Dermis blood vessel endothelial cell (primary cell): ENCODE measurements around the gene SMR3B. TPM values are rescaled to one million over a fixed set of nuclear protein-coding genes. Genes with fewer than 3 reads are reported as not detected.

Experiments used
- DNase-seq: peaks from one replicate; pipeline ENCODE4 v3.0.0; 2010
- total RNA-seq: library from RNA; depleted of rRNA; stranded (reverse); fragments of >200 nt; gene quantifications from 2 replicates; pipeline ENCODE4 v1.2.3, GENCODE V29; 2014

Gene SMR3B
- not detected in 2 replicates for total RNA-seq

GRCh38 chr4:70382691-70383181 is at the start of gene SMR3B:
Gene SMR3B (plus strand): TSS chr4:70383131. CDS start chr4:70384511, 1,380 bp downstream.
- no peak for DNase-seq

- no peak for DNase-seq
Measured at GRCh38 chr4:70334681-70335080, 48.2 kb upstream of the SMR3B start, which contains the start of gene CABS1. Gene CABS1 (plus strand): TSS chr4:70334981. CDS start chr4:70335040, 59 bp downstream.

- DNase-seq = no peak
Measured at GRCh38 chr4:70336043-70336442, 46.9 kb upstream of the SMR3B start.

- DNase-seq = no peak
Measured at GRCh38 chr4:70337886-70338420, 45.0 kb upstream of the SMR3B start.

- DNase-seq = no peak
Measured at GRCh38 chr4:70356185-70356584, 26.7 kb upstream of the SMR3B start.

GRCh38 chr4:70359115-70359661 is 23.7 kb upstream of the SMR3B start:
- DNase-seq = no peak

- DNase-seq = no peak
Measured at GRCh38 chr4:70360460-70360859, 22.5 kb upstream of the SMR3B start, which contains the start of gene SMR3A. Gene SMR3A (plus strand): TSS chr4:70360760. CDS start chr4:70362116, 1,356 bp downstream.

GRCh38 chr4:70364002-70364401 is 18.9 kb upstream of the SMR3B start:
- DNase-seq = no peak

- DNase-seq = no peak
Measured at GRCh38 chr4:70365479-70365878, 17.5 kb upstream of the SMR3B start.

GRCh38 chr4:70367813-70368212 is 15.1 kb upstream of the SMR3B start:
- DNase-seq = no peak

GRCh38 chr4:70371987-70372386 is 10.9 kb upstream of the SMR3B start:
- no peak for DNase-seq

- no peak for DNase-seq
Measured at GRCh38 chr4:70372760-70373159, 10.2 kb upstream of the SMR3B start.

GRCh38 chr4:70380578-70380977 is 2.4 kb upstream of the SMR3B start:
- no peak for DNase-seq

- no peak for DNase-seq
Measured at GRCh38 chr4:70392057-70392776, 9.3 kb downstream of the SMR3B start.

- no peak for DNase-seq
Measured at GRCh38 chr4:70397580-70397979, 14.6 kb downstream of the SMR3B start, which contains the start of gene OPRPN. Gene OPRPN (plus strand): TSS chr4:70397940. CDS start chr4:70399286, 1,346 bp downstream.

GRCh38 chr4:70399319-70399718 is 16.4 kb downstream of the SMR3B start:
- DNase-seq = no peak

GRCh38 chr4:70402762-70403161 is 19.8 kb downstream of the SMR3B start:
- no peak for DNase-seq

GRCh38 chr4:70405765-70406164 is 22.8 kb downstream of the SMR3B start:
- no peak for DNase-seq

- DNase-seq = no peak
Measured at GRCh38 chr4:70425306-70425705, 42.4 kb downstream of the SMR3B start.

- DNase-seq = no peak
Measured at GRCh38 chr4:70426789-70427188, 43.9 kb downstream of the SMR3B start.

- no peak for DNase-seq
Measured at GRCh38 chr4:70437197-70437596, 54.3 kb downstream of the SMR3B start.
